ENCODE data around the gene PHACTR3. TPM values are rescaled to one million over a fixed set of nuclear protein-coding genes. Genes with fewer than 3 reads are reported as not detected.

The PHACTR3 gene
- total and polyA plus RNA-seq, 4 donors: 0.14 to 0.42 (median 0.17) TPM

DNA sequence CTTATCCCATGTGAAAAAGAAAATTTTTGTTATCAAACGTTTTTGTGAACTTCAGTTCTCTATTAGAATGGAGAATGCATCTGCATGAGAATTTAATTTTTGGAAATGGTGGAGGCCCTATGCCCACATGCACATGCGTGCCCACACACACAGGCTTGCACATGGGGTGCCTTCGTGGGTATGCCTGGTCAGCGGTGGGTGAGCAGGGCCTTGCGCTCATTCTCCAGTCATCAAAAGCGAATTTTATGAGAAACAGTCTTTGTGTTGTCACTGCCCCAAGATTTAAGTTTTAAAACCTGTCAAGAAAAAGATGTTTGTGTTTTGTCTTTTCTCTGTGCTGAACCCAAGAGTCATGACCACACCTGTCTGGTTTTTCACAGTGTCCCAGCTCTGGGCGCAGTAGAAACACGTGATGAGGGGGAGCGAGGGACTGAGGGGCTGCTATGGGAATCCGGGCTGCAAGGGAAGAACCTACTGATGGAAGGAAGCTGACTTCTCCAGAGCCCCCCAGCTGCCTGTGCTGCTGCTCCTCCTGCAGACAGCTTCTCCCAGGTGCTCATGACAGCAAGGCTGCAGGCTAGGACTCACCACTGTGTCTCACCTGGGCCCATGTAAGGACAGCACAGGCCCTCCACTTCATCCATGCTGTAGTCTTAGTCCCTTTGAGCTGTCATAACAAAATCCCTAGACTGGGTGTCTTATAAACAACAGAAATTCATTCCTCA lies 175.5 kb downstream of the PHACTR3 start:
- no peaks in the 10 kb centered on the region for H3K36me3 ChIP-seq (ENCODE audit: control insufficient read depth in 4 of 4, insufficient read depth in 3 of 4, low read depth in 1 of 4, low read length in 3 of 4)

DNA sequence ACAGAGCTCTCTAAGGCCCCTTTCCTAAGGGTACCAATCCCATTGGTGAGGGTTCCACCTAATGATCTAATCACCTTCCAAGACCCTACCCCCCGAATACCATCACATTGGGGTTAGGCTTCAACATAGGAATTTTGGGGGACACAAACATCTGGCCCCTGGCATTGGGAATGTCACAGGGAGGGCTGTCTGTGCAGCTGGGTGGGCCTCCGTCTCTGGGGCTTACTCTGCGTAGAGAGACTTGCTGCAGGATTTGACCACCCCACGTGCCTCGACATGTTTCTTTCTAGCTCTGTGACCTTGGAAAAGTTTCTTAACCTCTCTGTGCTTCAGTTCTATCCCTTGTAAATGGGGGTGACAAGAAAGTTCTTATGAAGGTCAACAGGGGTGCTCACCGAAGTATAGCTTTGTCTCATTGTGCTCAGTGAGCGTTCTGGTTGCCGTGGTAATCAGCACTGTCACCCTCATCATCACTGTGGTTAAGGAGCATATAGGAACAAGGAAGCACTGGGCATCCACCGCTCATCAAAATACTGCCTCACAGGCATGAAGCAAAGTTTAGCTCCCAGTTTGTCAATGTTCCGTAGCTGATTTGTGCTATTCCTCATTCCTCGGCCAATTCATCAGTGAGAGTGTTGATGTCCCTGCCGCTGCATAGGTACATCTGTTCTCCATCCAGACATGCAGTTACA lies 176.3 kb downstream of the PHACTR3 start:
- H3K4me3 ChIP-seq (ENCODE audit: low read depth in 1 of 3, low read length in 3 of 3): no peak overlapping the region
- peak; percentile 19 for DNase-seq (ENCODE audit: low spot score)
- no peaks in the 10 kb centered on the region for H3K36me3 ChIP-seq (ENCODE audit: control insufficient read depth in 4 of 4, insufficient read depth in 3 of 4, low read depth in 1 of 4, low read length in 3 of 4)
- H3K27ac ChIP-seq (ENCODE audit: low read depth in 1 of 2, low read length in 2 of 2): no peak overlapping the region
- WGBS: 93% methylated on average over 12 of the region's 12 CpGs
- TF ChIP-seq RAD21 (IDR thresholded peaks at IDR 0.05) (no peak), NR2F2 (IDR thresholded peaks at IDR 0.05) (no peak), HNF4G (IDR thresholded peaks at IDR 0.05) (no peak), RXRA (IDR thresholded peaks at IDR 0.05) (no peak), HNF4A (conservative IDR thresholded peaks at IDR 0.05) (no peak), EGR1 (IDR thresholded peaks at IDR 0.05; ENCODE audit: low read depth in 2 of 2) (no peak), FOXA1 (IDR thresholded peaks at IDR 0.05) (no peak), SP1 (IDR thresholded peaks at IDR 0.05) (no peak), TAF1 (conservative IDR thresholded peaks at IDR 0.05) (no peak), FOXA2 (IDR thresholded peaks at IDR 0.05) (no peak)
- TF ChIP-seq, protein P1, sequence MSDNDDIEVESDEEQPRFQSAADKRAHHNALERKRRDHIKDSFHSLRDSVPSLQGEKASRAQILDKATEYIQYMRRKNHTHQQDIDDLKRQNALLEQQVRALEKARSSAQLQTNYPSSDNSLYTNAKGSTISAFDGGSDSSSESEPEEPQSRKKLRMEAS (IDR thresholded peaks at IDR 0.05): no peak
- TF ChIP-seq, protein P2, sequence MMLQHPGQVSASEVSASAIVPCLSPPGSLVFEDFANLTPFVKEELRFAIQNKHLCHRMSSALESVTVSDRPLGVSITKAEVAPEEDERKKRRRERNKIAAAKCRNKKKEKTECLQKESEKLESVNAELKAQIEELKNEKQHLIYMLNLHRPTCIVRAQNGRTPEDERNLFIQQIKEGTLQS (IDR thresholded peaks at IDR 0.05): no peak
- TF ChIP-seq, protein P3, sequence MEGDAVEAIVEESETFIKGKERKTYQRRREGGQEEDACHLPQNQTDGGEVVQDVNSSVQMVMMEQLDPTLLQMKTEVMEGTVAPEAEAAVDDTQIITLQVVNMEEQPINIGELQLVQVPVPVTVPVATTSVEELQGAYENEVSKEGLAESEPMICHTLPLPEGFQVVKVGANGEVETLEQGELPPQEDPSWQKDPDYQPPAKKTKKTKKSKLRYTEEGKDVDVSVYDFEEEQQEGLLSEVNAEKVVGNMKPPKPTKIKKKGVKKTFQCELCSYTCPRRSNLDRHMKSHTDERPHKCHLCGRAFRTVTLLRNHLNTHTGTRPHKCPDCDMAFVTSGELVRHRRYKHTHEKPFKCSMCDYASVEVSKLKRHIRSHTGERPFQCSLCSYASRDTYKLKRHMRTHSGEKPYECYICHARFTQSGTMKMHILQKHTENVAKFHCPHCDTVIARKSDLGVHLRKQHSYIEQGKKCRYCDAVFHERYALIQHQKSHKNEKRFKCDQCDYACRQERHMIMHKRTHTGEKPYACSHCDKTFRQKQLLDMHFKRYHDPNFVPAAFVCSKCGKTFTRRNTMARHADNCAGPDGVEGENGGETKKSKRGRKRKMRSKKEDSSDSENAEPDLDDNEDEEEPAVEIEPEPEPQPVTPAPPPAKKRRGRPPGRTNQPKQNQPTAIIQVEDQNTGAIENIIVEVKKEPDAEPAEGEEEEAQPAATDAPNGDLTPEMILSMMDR (IDR thresholded peaks at IDR 0.05; ENCODE audit: low read depth, low read length, missing input control): no peak
- TF ChIP-seq, protein P4, sequence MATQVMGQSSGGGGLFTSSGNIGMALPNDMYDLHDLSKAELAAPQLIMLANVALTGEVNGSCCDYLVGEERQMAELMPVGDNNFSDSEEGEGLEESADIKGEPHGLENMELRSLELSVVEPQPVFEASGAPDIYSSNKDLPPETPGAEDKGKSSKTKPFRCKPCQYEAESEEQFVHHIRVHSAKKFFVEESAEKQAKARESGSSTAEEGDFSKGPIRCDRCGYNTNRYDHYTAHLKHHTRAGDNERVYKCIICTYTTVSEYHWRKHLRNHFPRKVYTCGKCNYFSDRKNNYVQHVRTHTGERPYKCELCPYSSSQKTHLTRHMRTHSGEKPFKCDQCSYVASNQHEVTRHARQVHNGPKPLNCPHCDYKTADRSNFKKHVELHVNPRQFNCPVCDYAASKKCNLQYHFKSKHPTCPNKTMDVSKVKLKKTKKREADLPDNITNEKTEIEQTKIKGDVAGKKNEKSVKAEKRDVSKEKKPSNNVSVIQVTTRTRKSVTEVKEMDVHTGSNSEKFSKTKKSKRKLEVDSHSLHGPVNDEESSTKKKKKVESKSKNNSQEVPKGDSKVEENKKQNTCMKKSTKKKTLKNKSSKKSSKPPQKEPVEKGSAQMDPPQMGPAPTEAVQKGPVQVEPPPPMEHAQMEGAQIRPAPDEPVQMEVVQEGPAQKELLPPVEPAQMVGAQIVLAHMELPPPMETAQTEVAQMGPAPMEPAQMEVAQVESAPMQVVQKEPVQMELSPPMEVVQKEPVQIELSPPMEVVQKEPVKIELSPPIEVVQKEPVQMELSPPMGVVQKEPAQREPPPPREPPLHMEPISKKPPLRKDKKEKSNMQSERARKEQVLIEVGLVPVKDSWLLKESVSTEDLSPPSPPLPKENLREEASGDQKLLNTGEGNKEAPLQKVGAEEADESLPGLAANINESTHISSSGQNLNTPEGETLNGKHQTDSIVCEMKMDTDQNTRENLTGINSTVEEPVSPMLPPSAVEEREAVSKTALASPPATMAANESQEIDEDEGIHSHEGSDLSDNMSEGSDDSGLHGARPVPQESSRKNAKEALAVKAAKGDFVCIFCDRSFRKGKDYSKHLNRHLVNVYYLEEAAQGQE (IDR thresholded peaks at IDR 0.05): no peak
- TF ChIP-seq, protein P5, sequence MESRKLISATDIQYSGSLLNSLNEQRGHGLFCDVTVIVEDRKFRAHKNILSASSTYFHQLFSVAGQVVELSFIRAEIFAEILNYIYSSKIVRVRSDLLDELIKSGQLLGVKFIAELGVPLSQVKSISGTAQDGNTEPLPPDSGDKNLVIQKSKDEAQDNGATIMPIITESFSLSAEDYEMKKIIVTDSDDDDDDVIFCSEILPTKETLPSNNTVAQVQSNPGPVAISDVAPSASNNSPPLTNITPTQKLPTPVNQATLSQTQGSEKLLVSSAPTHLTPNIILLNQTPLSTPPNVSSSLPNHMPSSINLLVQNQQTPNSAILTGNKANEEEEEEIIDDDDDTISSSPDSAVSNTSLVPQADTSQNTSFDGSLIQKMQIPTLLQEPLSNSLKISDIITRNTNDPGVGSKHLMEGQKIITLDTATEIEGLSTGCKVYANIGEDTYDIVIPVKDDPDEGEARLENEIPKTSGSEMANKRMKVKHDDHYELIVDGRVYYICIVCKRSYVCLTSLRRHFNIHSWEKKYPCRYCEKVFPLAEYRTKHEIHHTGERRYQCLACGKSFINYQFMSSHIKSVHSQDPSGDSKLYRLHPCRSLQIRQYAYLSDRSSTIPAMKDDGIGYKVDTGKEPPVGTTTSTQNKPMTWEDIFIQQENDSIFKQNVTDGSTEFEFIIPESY (IDR thresholded peaks at IDR 0.05): no peak
- no peaks in the 10 kb centered on the region for H3K4me1 ChIP-seq (ENCODE audit: control insufficient read depth in 4 of 4, insufficient read depth in 4 of 4, low read length in 3 of 4)
- no peaks in the 10 kb centered on the region for H3K9me3 ChIP-seq (ENCODE audit: control insufficient read depth in 4 of 4, low read length in 3 of 4)
- H3K9ac ChIP-seq (ENCODE audit: low read depth in 1 of 2, low read length in 2 of 2): no peak overlapping the region
- peaks cover 0 to 2% (median 0%) of the 10 kb centered on the region in 4 donors for H3K27me3 ChIP-seq (ENCODE audit: control insufficient read depth in 4 of 4, insufficient read depth in 4 of 4, low read length in 3 of 4)

More for the DNA sequence above, 175.5 kb downstream of the PHACTR3 start:
- H3K4me3 ChIP-seq (ENCODE audit: low read depth in 1 of 3, low read length in 3 of 3): no peak overlapping the region
- no peaks in the 10 kb centered on the region for H3K9me3 ChIP-seq (ENCODE audit: control insufficient read depth in 4 of 4, low read length in 3 of 4)
- no peak overlapping the region for H3K9ac ChIP-seq (ENCODE audit: low read depth in 1 of 2, low read length in 2 of 2)
- H3K27me3 ChIP-seq (ENCODE audit: control insufficient read depth in 4 of 4, insufficient read depth in 4 of 4, low read length in 3 of 4): peaks cover 0 to 2% (median 0%) of the 10 kb centered on the region in 4 donors
- 66% methylated on average over 10 of the region's 10 CpGs for WGBS
- peak; percentile 12 for DNase-seq (ENCODE audit: low spot score)
- TF ChIP-seq, protein P4 (IDR thresholded peaks at IDR 0.05): no peak
- TF ChIP-seq TAF1 (conservative IDR thresholded peaks at IDR 0.05) (no peak), FOXA2 (IDR thresholded peaks at IDR 0.05) (no peak)
- TF ChIP-seq, protein P1 (IDR thresholded peaks at IDR 0.05): no peak
- no peaks in the 10 kb centered on the region for H3K4me1 ChIP-seq (ENCODE audit: control insufficient read depth in 4 of 4, insufficient read depth in 4 of 4, low read length in 3 of 4)
- no peak overlapping the region for H3K27ac ChIP-seq (ENCODE audit: low read depth in 1 of 2, low read length in 2 of 2)

Data from liver (tissue), 9 donors.